Measurements from ENCODE around the gene LAX1. TPM values are rescaled to one million over a fixed set of nuclear protein-coding genes. Genes with fewer than 3 reads are reported as not detected.

The LAX1 gene
- polyA plus RNA-seq, 2 of the 4 experiments (the other 2 are of a cell fraction): not detected

DNA sequence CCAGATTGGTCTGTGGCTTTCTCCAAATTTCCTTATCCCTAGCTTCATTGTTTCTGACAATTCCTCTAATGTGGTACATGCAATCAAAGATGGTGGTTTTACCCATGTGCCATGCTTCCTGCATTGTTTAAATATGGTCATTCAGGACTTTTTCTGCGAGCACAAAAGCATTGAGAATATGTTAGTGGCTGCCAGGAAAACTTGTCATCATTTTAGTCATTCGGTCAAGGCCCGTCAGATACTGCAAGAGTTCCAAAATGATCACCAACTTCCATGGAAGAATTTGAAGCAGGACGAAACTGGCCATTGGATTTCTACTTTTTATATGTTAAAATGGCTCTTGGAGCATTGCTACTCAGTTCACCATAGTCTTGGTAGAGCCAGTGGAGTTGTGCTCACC lies 34.2 kb downstream of the LAX1 start:
- DNase-seq (ENCODE audit: low read depth in 1 of 2, low spot score in 1 of 2) (no peak), FAIRE-seq (no peak), ATAC-seq (no peak)
- Histone ChIP-seq H3K27ac (no peak overlapping the region), H3K9me3 (no peaks in the 10 kb centered on the region), H3K4me3 (no peak overlapping the region), H3K4me2 (no peak overlapping the region), H3K4me1 (peaks cover 30% of the 10 kb centered on the region; the same call in 2 of the 3 replicates)
- CTCF ChIA-PET: no interaction called here
- WGBS (ENCODE audit: missing lambda C conversion rate): 90% methylated on average over 4 of the region's 4 CpGs
- no peak for TF ChIP-seq ZSCAN20 (CRISPR knock-in tag; IDR thresholded peaks at IDR 0.05)
- TF ChIP-seq TP53 (CRISPR knock-in tag; IDR thresholded peaks at IDR 0.05): no peak
- TF ChIP-seq SMC3 (IDR thresholded peaks at IDR 0.05): no peak
- TF ChIP-seq, protein P1, sequence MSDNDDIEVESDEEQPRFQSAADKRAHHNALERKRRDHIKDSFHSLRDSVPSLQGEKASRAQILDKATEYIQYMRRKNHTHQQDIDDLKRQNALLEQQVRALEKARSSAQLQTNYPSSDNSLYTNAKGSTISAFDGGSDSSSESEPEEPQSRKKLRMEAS (IDR thresholded peaks at IDR 0.05): no peak
- TF ChIP-seq PHF8 (IDR thresholded peaks at IDR 0.05; ENCODE audit: borderline replicate concordance, low read depth): no peak
- TF ChIP-seq JUN (IDR thresholded peaks at IDR 0.05): no peak
- TF ChIP-seq HOXB5 (CRISPR knock-in tag; IDR thresholded peaks at IDR 0.05): no peak
- TF ChIP-seq EHF (CRISPR knock-in tag; IDR thresholded peaks at IDR 0.05): no peak
- no peak for TF ChIP-seq BCL3 (IDR thresholded peaks at IDR 0.05)
- no peak for TF ChIP-seq ZFP36 (IDR thresholded peaks at IDR 0.05; ENCODE audit: borderline replicate concordance, partially characterized antibody)
- no peak for TF ChIP-seq CTCF (IDR thresholded peaks at IDR 0.05)
- no peak for TF ChIP-seq FOSB (CRISPR knock-in tag; IDR thresholded peaks at IDR 0.05)
- TF ChIP-seq, protein P2, sequence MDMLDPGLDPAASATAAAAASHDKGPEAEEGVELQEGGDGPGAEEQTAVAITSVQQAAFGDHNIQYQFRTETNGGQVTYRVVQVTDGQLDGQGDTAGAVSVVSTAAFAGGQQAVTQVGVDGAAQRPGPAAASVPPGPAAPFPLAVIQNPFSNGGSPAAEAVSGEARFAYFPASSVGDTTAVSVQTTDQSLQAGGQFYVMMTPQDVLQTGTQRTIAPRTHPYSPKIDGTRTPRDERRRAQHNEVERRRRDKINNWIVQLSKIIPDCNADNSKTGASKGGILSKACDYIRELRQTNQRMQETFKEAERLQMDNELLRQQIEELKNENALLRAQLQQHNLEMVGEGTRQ (IDR thresholded peaks at IDR 0.05): no peak
- no peak for TF ChIP-seq FOSL2 (IDR thresholded peaks at IDR 0.05)
- no peak for TF ChIP-seq FOSL2 (CRISPR knock-in tag; IDR thresholded peaks at IDR 0.05)
- TF ChIP-seq HOXA7 (CRISPR knock-in tag; IDR thresholded peaks at IDR 0.05): no peak
- no peak for TF ChIP-seq SREBF2 (IDR thresholded peaks at IDR 0.05)
- POLR2A ChIA-PET: no interaction called here

- no peak overlapping the region for H3K27ac ChIP-seq
- ATAC-seq: no peak
- DNase-seq (ENCODE audit: low read depth in 1 of 2, low spot score in 1 of 2): no peak
- WGBS (ENCODE audit: missing lambda C conversion rate): 60% methylated on average over 1 of the region's 1 CpG
- no peaks in the 10 kb centered on the region for H3K9me3 ChIP-seq
- no peak for TF ChIP-seq HES2 (IDR thresholded peaks at IDR 0.05)
- TF ChIP-seq MAFK (IDR thresholded peaks at IDR 0.05; ENCODE audit: partially characterized antibody): no peak
- no peak for TF ChIP-seq BHLHE40 (IDR thresholded peaks at IDR 0.05; ENCODE audit: low read depth, low read length)
- no peak for TF ChIP-seq SREBF2 (IDR thresholded peaks at IDR 0.05)
- no peak for TF ChIP-seq MAZ (IDR thresholded peaks at IDR 0.05; ENCODE audit: borderline replicate concordance, low read depth, low read length)
- no peak for TF ChIP-seq EHF (CRISPR knock-in tag; IDR thresholded peaks at IDR 0.05)
- TF ChIP-seq PHF8 (IDR thresholded peaks at IDR 0.05; ENCODE audit: borderline replicate concordance, low read depth): no peak
- no peak for TF ChIP-seq CHD2 (IDR thresholded peaks at IDR 0.05; ENCODE audit: low read length, partially characterized antibody)
- TF ChIP-seq RAD21 (conservative IDR thresholded peaks at IDR 0.05 in 1 of 2, IDR thresholded peaks at IDR 0.05 in 1 of 2): no peak
- no peak for TF ChIP-seq REST (IDR thresholded peaks at IDR 0.05)
- no peak for TF ChIP-seq JUNB (IDR thresholded peaks at IDR 0.05)
- TF ChIP-seq FOXS1 (CRISPR knock-in tag; IDR thresholded peaks at IDR 0.05): no peak
- TF ChIP-seq, protein P3, sequence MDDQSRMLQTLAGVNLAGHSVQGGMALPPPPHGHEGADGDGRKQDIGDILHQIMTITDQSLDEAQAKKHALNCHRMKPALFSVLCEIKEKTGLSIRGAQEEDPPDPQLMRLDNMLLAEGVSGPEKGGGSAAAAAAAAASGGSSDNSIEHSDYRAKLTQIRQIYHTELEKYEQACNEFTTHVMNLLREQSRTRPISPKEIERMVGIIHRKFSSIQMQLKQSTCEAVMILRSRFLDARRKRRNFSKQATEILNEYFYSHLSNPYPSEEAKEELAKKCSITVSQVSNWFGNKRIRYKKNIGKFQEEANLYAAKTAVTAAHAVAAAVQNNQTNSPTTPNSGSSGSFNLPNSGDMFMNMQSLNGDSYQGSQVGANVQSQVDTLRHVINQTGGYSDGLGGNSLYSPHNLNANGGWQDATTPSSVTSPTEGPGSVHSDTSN (IDR thresholded peaks at IDR 0.05): no peak
- TF ChIP-seq KDM5A (IDR thresholded peaks at IDR 0.05): no peak
- TF ChIP-seq, protein P2 (IDR thresholded peaks at IDR 0.05): no peak
- no peak for TF ChIP-seq HEYL (CRISPR knock-in tag; IDR thresholded peaks at IDR 0.05)
- no peak for FAIRE-seq
- ChIA-PET POLR2A (no interaction called here), CTCF (no interaction called here)
- peaks cover 28% of the 10 kb centered on the region; the same call in 2 of the 3 replicates for H3K4me1 ChIP-seq
- H3K4me2 ChIP-seq: no peak overlapping the region
- no peak overlapping the region for H3K4me3 ChIP-seq
These were observed 35.0 kb downstream of the LAX1 start for GRCh38 chr1:203799971-203800370.
